Astrocyte (in vitro differentiated cells and primary cell): ENCODE data around the gene ALK. TPM values are rescaled to one million over a fixed set of nuclear protein-coding genes. Genes with fewer than 3 reads are reported as not detected.

ENCODE experiments used
- DNase-seq: peaks from one replicate; pipeline ENCODE4 v3.0.0-alpha.2; 2010; ENCODE audit warnings: low read depth
- FAIRE-seq: peaks from 2 replicates; lab custom pipeline; 2011; peaks lifted over from hg19 to GRCh38; lab: Jason Lieb, UNC
- H2AFZ ChIP-seq: 2 replicates; pipeline ENCODE4 v1.6.0; 2012; ENCODE audit warnings: low read depth, low read length, inconsistent platforms
- H3K27ac ChIP-seq: 2 replicates; pipeline ENCODE4 v1.5.1; 2011; ENCODE audit warnings: low read depth, low read length, inconsistent platforms
- H3K27me3 ChIP-seq: 2 replicates; pipeline ENCODE4 v1.6.0; 2011; ENCODE audit warnings: low read length, inconsistent platforms; ENCODE audit not compliant: insufficient read depth
- H3K36me3 ChIP-seq: 2 replicates; pipeline ENCODE4 v1.5.1; 2011; ENCODE audit warnings: low read length, inconsistent platforms; ENCODE audit not compliant: insufficient read depth
- H3K4me1 ChIP-seq: 2 replicates; pipeline ENCODE4 v1.5.1; 2011; ENCODE audit warnings: low read length, inconsistent platforms; ENCODE audit not compliant: insufficient read depth
- H3K4me2 ChIP-seq: 2 replicates; pipeline ENCODE4 v1.6.0; 2012; ENCODE audit warnings: low read length, inconsistent platforms
- H3K4me3 ChIP-seq: 2 replicates; pipeline ENCODE4 v1.5.1; 2011; ENCODE audit warnings: low read depth, mild to moderate bottlenecking, low read length, inconsistent platforms; ENCODE audit not compliant: insufficient read depth
- H3K79me2 ChIP-seq: 2 replicates; pipeline ENCODE4 v1.6.0; 2012; ENCODE audit warnings: mild to moderate bottlenecking, low read length, inconsistent platforms; ENCODE audit not compliant: insufficient read depth
- H3K9ac ChIP-seq: 2 replicates; pipeline ENCODE4 v1.6.0; 2012; ENCODE audit warnings: mild to moderate bottlenecking, low read length, inconsistent platforms
- H3K9me3 ChIP-seq: 2 replicates; pipeline ENCODE4 v1.5.1; 2012; ENCODE audit warnings: low read depth, mild to moderate bottlenecking, low read length, inconsistent platforms; ENCODE audit not compliant: insufficient read depth
- H4K20me1 ChIP-seq: 2 replicates; pipeline ENCODE4 v1.6.0; 2012; ENCODE audit warnings: low read length, inconsistent platforms; ENCODE audit not compliant: insufficient read depth
- H3K27ac Mint-ChIP-seq: one replicate; pipeline ENCODE4 v1.8.0; 2021; ENCODE audit warnings: mild to moderate bottlenecking, mixed read lengths; ENCODE audit not compliant: unreplicated experiment
- H3K27me3 Mint-ChIP-seq: one replicate; pipeline ENCODE4 v1.8.0; 2021; ENCODE audit warnings: low read depth, mixed read lengths; ENCODE audit not compliant: unreplicated experiment
- H3K36me3 Mint-ChIP-seq: one replicate; pipeline ENCODE4 v1.8.0; 2021; ENCODE audit warnings: low read depth, mixed read lengths; ENCODE audit not compliant: unreplicated experiment
- H3K4me1 Mint-ChIP-seq: one replicate; pipeline ENCODE4 v1.8.0; 2021; ENCODE audit warnings: low read depth, mixed read lengths; ENCODE audit not compliant: unreplicated experiment
- H3K4me3 Mint-ChIP-seq: one replicate; pipeline ENCODE4 v1.8.0; 2021; ENCODE audit warnings: mild to moderate bottlenecking, moderate library complexity, mixed read lengths; ENCODE audit not compliant: unreplicated experiment
- H3K9me3 Mint-ChIP-seq: one replicate; pipeline ENCODE4 v1.8.0; 2021; ENCODE audit warnings: mild to moderate bottlenecking, mixed read lengths; ENCODE audit not compliant: unreplicated experiment
- EZH2 ChIP-seq: IDR thresholded peaks from 2 replicates; pipeline ENCODE4 v1.6.1; 2012; ENCODE audit warnings: mild to moderate bottlenecking, low read length, inconsistent platforms; ENCODE audit not compliant: insufficient read depth
- total RNA-seq: library from RNA; stranded (reverse); gene quantifications from 2 replicates; pipeline ENCODE4 v1.2.1, GENCODE V29; 2021
- TF ChIP-seq, protein P1 (sequence below): IDR thresholded peaks from 2 replicates; pipeline ENCODE4 v1.5.1; 2011; ENCODE audit warnings: low read depth, mild to moderate bottlenecking, inconsistent platforms, low read length, moderate library complexity; ENCODE audit not compliant: insufficient read depth

ALK gene
- total RNA-seq, 1 donor from 2014 or later: 0.16 TPM

DNA sequence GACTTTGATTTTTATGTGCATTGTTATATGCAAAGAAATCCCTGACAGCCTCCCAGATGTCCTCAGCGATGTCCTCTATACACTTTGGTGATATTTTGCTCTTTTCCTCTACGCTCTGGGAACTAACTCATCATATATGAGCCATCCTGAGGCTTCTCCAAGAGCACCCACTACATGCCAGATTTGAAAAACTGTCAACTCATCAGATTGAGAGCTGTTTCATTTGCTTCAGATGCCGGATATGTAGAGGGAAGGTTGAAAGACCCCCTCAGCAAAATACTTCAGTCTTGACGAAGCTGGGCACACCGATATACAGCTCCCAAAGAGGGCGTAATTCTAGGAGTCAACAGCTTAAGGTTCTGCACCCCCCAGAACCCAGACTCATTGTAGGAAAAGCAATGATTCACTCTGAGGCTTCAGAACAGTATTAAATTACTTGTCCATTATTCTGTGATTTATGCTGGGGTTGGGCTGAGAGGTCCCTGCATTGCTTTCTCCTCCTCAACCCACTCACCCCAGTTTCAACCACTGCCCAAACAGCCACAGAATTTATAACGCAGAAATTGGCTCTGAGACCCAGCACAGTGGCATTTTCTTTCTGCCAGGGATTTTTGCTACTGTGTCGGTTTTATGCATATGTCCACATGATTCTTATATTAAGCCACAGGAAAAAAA is 341.8 kb downstream of the ALK start:
- Histone ChIP-seq H3K4me3 (no peak overlapping the region), H3K4me2 (no peak overlapping the region), H3K79me2 (no peaks in the 10 kb centered on the region), H3K27ac (no peak overlapping the region), H3K4me1 (no peaks in the 10 kb centered on the region), H2AFZ (no peak overlapping the region), H4K20me1 (no peaks in the 10 kb centered on the region), H3K9ac (no peak overlapping the region), H3K36me3 (no peaks in the 10 kb centered on the region), H3K9me3 (no peaks in the 10 kb centered on the region), H3K27me3 (peaks cover 2% of the 10 kb centered on the region)
- H3K27ac Mint-ChIP-seq: no peak overlapping the region
- H3K4me3 Mint-ChIP-seq: no peak overlapping the region
- H3K36me3 Mint-ChIP-seq: no peaks in the 10 kb centered on the region
- no peaks in the 10 kb centered on the region for H3K4me1 Mint-ChIP-seq
- TF ChIP-seq, protein P1, sequence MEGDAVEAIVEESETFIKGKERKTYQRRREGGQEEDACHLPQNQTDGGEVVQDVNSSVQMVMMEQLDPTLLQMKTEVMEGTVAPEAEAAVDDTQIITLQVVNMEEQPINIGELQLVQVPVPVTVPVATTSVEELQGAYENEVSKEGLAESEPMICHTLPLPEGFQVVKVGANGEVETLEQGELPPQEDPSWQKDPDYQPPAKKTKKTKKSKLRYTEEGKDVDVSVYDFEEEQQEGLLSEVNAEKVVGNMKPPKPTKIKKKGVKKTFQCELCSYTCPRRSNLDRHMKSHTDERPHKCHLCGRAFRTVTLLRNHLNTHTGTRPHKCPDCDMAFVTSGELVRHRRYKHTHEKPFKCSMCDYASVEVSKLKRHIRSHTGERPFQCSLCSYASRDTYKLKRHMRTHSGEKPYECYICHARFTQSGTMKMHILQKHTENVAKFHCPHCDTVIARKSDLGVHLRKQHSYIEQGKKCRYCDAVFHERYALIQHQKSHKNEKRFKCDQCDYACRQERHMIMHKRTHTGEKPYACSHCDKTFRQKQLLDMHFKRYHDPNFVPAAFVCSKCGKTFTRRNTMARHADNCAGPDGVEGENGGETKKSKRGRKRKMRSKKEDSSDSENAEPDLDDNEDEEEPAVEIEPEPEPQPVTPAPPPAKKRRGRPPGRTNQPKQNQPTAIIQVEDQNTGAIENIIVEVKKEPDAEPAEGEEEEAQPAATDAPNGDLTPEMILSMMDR: no peak
- no peak for TF ChIP-seq EZH2
- FAIRE-seq: no peak
- H3K27me3 Mint-ChIP-seq: peaks cover 46% of the 10 kb centered on the region
- peak; percentile 18 for DNase-seq
- peaks cover 4% of the 10 kb centered on the region for H3K9me3 Mint-ChIP-seq

DNA sequence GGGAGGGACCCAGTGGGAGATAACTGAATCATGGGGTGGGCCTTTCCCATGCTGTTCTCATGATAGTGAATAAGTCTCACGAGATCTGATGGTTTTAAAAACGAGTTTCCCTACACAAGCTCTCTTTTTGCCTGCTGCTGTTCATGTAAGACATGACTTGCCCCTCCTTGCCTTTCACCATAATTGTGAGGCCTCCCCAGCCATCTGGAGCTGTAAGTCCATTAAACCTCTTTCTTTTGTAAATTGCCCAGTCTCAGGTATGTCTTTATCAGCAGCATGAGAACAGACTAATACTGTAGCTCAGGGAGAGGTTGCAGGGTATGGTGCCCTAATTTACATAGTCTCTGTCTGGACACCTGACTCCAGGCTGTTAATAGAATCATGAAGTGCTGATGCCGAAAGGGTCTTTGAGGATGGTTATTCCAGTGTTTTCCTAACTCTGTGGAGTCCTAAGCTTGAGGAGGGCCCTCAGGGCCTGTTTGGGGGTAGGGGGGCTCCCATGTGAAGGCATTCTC is 343.2 kb downstream of the ALK start:
- H3K4me2 ChIP-seq: no peak overlapping the region
- Mint-ChIP-seq H3K36me3 (no peaks in the 10 kb centered on the region), H3K9me3 (peaks cover 4% of the 10 kb centered on the region), H3K27ac (peak overlapping the region; percentile 68), H3K27me3 (peaks cover 44% of the 10 kb centered on the region), H3K4me1 (no peaks in the 10 kb centered on the region), H3K4me3 (no peak overlapping the region)
- no peak overlapping the region for H3K27ac ChIP-seq
- no peak for TF ChIP-seq EZH2
- TF ChIP-seq, protein P1: no peak
- no peaks in the 10 kb centered on the region for H3K4me1 ChIP-seq
- no peak overlapping the region for H2AFZ ChIP-seq
- H3K79me2 ChIP-seq: no peaks in the 10 kb centered on the region
- H3K27me3 ChIP-seq: peaks cover 2% of the 10 kb centered on the region
- H3K36me3 ChIP-seq: no peaks in the 10 kb centered on the region
- H3K9me3 ChIP-seq: no peaks in the 10 kb centered on the region
- H4K20me1 ChIP-seq: no peaks in the 10 kb centered on the region
- FAIRE-seq: no peak
- DNase-seq: no peak
- no peak overlapping the region for H3K4me3 ChIP-seq
- H3K9ac ChIP-seq: no peak overlapping the region

DNA sequence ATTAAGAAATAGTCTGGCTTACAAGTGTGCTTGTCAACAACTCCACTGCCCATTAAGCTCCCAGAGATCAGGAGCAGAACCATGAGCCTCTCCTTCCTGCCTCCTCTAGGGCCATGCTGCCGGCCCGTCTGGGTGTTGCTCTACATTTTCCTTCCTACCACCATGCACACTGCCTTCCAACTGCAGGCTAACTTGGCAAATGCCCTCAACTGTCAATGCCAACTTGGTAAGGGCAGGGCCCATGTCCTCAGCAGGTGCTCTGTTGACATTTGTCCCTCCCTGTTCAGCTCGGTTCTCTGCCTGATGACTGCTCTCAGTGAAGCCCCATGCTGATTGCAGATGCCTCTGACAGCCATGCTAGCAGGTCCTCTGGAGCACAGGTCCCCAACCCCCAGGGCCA is 345.2 kb downstream of the ALK start:
- H3K4me1 ChIP-seq: no peaks in the 10 kb centered on the region
- H2AFZ ChIP-seq: no peak overlapping the region
- H3K27ac ChIP-seq: no peak overlapping the region
- H3K9me3 ChIP-seq: no peaks in the 10 kb centered on the region
- H3K9ac ChIP-seq: no peak overlapping the region
- H3K36me3 Mint-ChIP-seq: no peaks in the 10 kb centered on the region
- no peaks in the 10 kb centered on the region for H4K20me1 ChIP-seq
- H3K4me2 ChIP-seq: no peak overlapping the region
- no peak overlapping the region for H3K4me3 ChIP-seq
- H3K36me3 ChIP-seq: no peaks in the 10 kb centered on the region
- H3K27me3 Mint-ChIP-seq: peaks cover 40% of the 10 kb centered on the region
- no peak overlapping the region for H3K4me3 Mint-ChIP-seq
- peaks cover 4% of the 10 kb centered on the region for H3K9me3 Mint-ChIP-seq
- H3K4me1 Mint-ChIP-seq: no peaks in the 10 kb centered on the region
- no peak overlapping the region for H3K27ac Mint-ChIP-seq
- peaks cover 2% of the 10 kb centered on the region for H3K27me3 ChIP-seq
- FAIRE-seq (no peak), DNase-seq (no peak)
- no peaks in the 10 kb centered on the region for H3K79me2 ChIP-seq
- TF ChIP-seq EZH2: no peak
- TF ChIP-seq, protein P1: no peak
